ENCODE results near the gene MIA. TPM values are rescaled to one million over a fixed set of nuclear protein-coding genes. Genes with fewer than 3 reads are reported as not detected.

The MIA gene
- not detected in 2 replicates for total RNA-seq

DNA sequence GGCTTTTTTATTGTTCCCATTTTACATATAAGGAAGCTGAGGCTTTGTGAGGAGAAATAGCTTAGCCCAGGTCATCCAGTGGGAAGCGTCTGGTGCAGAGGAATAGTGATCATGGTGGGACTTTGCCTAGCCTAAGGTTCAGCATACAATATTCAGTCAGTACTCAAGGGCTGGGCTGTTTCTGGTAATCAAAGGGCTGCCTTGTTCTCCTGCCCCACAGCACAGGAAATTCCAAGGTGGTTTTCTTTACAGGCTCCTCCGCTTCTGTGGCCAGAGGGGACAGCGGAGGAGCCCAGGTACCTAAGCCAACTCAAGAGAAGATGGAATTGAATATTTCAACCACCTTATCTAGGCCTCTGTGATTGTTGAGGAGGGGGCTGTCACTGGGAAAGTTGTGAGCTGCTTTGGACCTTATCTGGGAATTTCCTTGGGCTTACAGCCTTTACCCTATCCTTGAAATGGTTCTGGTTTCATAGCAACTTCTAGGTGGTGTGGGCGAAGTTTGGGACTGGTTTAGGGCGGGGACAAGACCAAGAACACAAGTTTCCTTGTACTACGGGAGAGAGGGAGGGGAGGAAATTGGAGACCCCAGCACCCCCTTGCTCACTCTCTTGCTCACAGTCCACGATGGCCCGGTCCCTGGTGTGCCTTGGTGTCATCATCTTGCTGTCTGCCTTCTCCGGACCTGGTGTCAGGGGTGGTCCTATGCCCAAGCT is at the start of gene MIA:
MIA (plus strand) TSS at position 606 of the 716 bp plus-strand sequence; CDS start at position 628, 22 bp downstream.

DNA sequence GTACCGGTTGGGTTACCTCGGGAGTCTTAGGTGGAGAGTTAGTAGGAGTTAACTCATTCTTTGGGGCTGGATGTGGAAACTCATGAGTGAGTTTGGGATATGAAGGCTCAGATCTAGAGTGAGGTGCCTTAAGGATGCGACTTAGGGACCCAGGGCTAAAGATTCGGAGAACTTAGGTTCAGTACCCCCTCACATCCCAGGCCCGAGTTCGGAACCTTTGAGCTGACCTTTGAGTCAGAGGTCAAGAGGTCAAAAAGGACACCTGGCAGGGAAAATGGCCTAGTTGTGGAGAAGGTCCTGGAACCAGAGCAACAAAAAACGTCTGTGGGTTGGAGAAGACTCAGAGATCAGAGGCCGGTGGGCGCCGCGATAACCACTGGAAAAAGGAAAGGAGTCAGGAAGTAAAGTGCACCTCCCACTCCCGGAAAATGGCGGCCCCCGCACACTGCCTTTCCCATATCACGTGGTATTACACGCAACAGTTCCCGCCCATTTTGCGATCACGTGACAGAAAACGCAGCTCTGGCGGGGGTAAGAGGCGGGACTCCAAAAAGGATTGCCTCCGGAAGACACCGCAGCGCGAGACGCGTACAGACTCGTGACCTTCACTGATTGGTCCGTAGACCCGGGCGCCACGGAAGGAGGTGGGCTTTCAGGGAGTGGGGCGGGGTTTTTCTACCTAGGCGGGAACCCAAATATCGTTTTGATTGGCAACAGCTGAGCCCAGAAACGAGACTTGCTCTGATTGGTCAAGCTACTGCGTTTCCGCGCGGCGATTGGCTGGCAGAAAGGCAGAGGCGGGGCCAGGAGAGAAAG is 25.1 kb upstream of the MIA start, which contains the start of gene ACTMAP:
ACTMAP (minus strand) TSS at position 420 of the 816 bp plus-strand sequence. CDS start 674 bp downstream, outside the sequence.

DNA sequence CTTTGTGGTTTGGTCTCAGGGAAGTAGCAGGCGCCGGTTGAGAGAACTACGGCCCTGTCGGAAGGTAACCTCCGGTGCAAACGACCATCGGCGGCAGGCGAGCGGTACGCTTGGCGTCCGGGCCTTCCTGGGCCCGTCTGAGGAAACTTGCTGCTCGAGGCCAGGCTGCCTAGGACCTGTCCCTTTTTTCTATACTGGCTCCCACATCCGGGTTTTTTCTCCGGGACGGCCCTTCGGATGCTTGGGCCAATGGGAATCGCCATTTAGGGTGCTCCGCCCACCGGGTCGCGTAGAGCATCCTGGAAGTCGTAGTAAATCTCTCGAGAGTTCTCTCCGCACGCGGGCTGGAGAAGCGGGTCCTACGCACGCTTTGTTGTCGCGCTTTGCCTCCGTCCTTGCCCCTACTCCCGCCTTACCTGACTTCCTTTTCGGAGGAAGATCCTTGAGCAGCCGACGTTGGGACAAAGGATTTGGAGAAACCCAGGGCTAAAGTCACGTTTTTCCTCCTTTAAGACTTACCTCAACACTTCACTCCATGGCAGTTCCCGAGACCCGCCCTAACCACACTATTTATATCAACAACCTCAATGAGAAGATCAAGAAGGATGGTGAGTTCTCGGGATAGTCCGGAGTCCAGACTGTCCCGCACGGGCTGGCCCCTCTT is 24.3 kb upstream of the MIA start, which contains the start of gene SNRPA:
SNRPA (plus strand) TSS at position 330 of the 664 bp plus-strand sequence; CDS start at position 536, 206 bp downstream.

DNA sequence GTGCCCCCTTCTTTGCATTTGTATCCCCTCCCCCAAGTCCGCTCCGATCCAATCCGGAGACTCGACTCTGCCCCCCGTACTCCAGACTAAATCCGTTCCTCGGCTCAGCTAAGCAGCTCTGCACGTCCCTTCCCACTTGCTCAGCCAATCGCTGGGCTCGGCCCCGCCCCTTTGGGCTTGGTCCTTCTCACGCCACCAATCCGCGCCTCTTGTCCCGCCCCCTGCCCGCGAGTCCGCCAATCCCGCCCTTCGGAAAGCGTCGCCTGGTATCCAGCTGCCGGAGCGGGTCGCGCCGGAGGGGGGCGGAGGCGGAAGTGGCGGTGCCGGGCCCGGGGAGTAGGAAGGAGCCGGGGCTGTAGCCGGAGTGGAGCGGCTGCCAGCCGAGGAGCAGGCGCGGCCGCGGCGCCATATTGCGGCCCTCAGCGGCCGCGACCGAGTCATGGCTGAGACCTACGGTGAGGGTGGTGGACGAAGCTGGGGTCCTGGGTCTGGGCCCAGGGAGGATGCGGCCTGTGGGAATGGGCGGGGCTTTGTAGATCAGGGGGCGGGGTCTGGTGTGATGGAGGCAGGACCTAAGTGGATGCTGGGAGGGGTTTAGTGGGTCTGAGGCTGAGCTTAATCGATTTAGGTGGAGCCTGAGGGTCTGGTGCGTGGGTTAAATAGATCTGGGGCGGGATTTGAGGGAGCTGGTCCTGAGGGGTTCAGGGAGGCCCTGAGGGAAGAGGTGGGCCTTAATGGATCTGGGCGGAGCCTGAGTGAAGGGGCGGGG is 2.8 kb downstream of the MIA start, which contains the start of gene RAB4B:
RAB4B (plus strand) TSS at position 311 of the 769 bp plus-strand sequence; CDS start at position 440, 129 bp downstream.

DNA sequence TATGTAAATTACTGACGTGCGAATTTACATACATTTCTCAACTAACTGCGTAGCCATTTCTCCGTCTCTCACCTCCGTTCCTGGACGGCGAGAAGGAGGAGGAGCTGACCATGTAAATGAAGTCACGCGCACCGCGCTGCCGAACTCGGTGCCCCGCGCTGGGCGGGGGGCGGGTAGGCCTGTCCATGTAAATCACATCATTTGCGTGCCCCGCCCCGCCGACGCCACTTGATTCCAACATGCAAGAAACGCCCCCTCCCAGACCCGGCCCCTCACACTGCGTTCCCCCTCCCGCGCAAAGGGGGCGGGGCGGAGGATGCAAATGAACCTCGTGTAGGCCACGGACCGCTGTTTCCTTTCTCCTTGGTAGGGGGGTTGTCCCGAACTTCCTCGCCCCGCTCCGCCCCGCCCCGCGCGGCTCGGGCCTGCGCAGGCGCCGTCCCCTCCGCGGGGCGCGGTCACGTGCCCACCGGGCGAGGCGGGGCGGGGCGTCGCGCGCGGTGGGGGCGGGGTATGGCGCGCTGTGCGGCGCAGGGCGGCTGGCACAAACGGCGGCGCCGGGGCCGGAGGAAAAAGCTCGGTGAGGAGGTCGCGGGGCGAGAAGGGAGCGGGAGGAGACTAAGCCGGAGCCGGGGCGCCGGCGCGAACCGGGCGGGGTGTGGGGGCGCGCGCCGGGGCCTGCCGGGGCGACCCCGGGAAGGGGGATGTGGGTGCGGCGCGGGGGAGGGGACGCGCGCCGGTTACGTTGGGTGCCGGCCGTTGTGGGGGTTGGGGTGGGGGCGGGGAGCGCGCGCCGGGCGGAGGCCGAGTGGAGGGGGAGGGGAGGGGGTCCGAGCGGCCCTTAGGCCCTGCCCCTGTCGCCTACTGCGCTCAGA is 23.6 kb downstream of the MIA start, which contains the start of gene EGLN2:
EGLN2 (plus strand) TSS at position 509 of the 875 bp plus-strand sequence. CDS start 1,382 bp downstream, outside the sequence.

Other genes starting within 250 kb of the MIA start
- 30.4 and 35.4 TPM in 2 replicates for gene SHKBP1, start 198.6 kb upstream of the MIA start, total RNA-seq
- 32.6 and 35.1 TPM in 2 replicates for gene LTBP4, start 174.2 kb upstream of the MIA start, total RNA-seq
- gene NUMBL, start 84.9 kb upstream of the MIA start, total RNA-seq = 41.7 and 48.8 TPM in 2 replicates
- 39.1 and 52.5 TPM in 2 replicates for gene COQ8B, start 58.6 kb upstream of the MIA start, total RNA-seq
- gene ITPKC, start 58.4 kb upstream of the MIA start, total RNA-seq = 13.0 and 14.1 TPM in 2 replicates
- gene ACTMAP, start 25.0 kb upstream of the MIA start, total RNA-seq = 1.1 and 1.5 TPM in 2 replicates
- gene SNRPA, start 24.3 kb upstream of the MIA start, total RNA-seq = 31.0 and 31.1 TPM in 2 replicates
- 14.3 and 17.5 TPM in 2 replicates for gene RAB4B, start 2.7 kb downstream of the MIA start, total RNA-seq
- gene EGLN2, start 23.7 kb downstream of the MIA start, total RNA-seq = 91.1 and 112 TPM in 2 replicates
- not detected in 2 replicates for gene CYP2A6, start 74.9 kb downstream of the MIA start, total RNA-seq
- not detected in 2 replicates for gene CYP2A7, start 106.7 kb downstream of the MIA start, total RNA-seq
- gene CYP2B6, start 215.8 kb downstream of the MIA start, total RNA-seq = not detected in 2 replicates